GM12878 (cell line): ENCODE results near the gene PRSS57. TPM values are rescaled to one million over a fixed set of nuclear protein-coding genes. Genes with fewer than 3 reads are reported as not detected.

ENCODE experiments used
- ATAC-seq: fragments of 200-7000 bp; cut with Tn5 transposase; 3 replicates; pipeline ENCODE4 v1.9.1; 2020; ENCODE audit warnings: mild to moderate bottlenecking, moderate library complexity
- BruUV-seq: library from RNA; stranded (reverse); fragments of 400-500 nt; replicated peaks from 2 replicates; lab custom pipeline; 2021; lab: Mats Ljungman, UMichigan
- CTCF ChIA-PET: fragments of 300-600 bp; sonication (Branson Sonifier 250); formaldehyde crosslinking; extraction: SDS; loops from one replicate; lab custom pipeline; 2021; ENCODE audit warnings: inconsistent platforms; lab: Yijun Ruan, JAX
- POLR2A ChIA-PET: fragments of 350-600 bp; formaldehyde crosslinking; extraction: SDS; loops from one replicate; lab custom pipeline; 2021; ENCODE audit warnings: inconsistent platforms; lab: Charles Lee
- RAD21 ChIA-PET: fragments of 300-600 bp; sonication (Branson Sonifier 250); formaldehyde crosslinking; loops from one replicate; lab custom pipeline; 2023; ENCODE audit warnings: antibody characterized with exemption; ENCODE audit not compliant: unreplicated experiment; lab: Charles Lee
- SMC1A ChIA-PET: fragments of 300-600 bp; sonication (Branson Sonifier 250); formaldehyde crosslinking; loops from one replicate; lab custom pipeline; 2023; ENCODE audit not compliant: unreplicated experiment, uncharacterized antibody; lab: Charles Lee
- DNase-seq: peaks from one replicate; pipeline ENCODE4 v3.0.0-alpha.2; 2011; ENCODE audit warnings: low read depth, low spot score
- FAIRE-seq: peaks from 3 replicates; lab custom pipeline; 2011; peaks lifted over from hg19 to GRCh38; lab: Jason Lieb, UNC
- H2AFZ ChIP-seq: 2 replicates; pipeline ENCODE4 v1.6.0; 2011; ENCODE audit warnings: low read depth, low read length, control low read depth; ENCODE audit not compliant: control insufficient read depth
- H3K27ac ChIP-seq: 2 replicates; pipeline ENCODE4 v1.5.1; 2011; ENCODE audit warnings: control low read depth; ENCODE audit not compliant: control insufficient read depth, insufficient read depth
- H3K27me3 ChIP-seq, 2 experiments: replicated peaks in 1 of 2; 2 replicates each; pipeline versions ENCODE4 v1.6.0 to v1.6.1; 2011; ENCODE audit warnings: low read length in 1 of 2; ENCODE audit not compliant: control insufficient read depth in 2 of 2, insufficient read depth in 2 of 2
- H3K36me3 ChIP-seq, 2 experiments: 2 replicates each; pipeline ENCODE4 v1.5.1; 2011; ENCODE audit warnings: low read length in 1 of 2; ENCODE audit not compliant: control insufficient read depth in 2 of 2, insufficient read depth in 2 of 2
- H3K4me1 ChIP-seq: 2 replicates; pipeline ENCODE4 v1.6.1; 2011; ENCODE audit warnings: mild to moderate bottlenecking, low read length, moderate library complexity, mixed read lengths; ENCODE audit not compliant: control insufficient read depth, insufficient read depth
- H3K4me2 ChIP-seq: 2 replicates; pipeline ENCODE4 v1.6.0; 2011; ENCODE audit warnings: control low read depth; ENCODE audit not compliant: control insufficient read depth, insufficient read depth
- H3K4me3 ChIP-seq: fragments of 200-600 bp; sonication (generic); 2 replicates; pipeline ENCODE4 v1.5.1; 2016
- H3K79me2 ChIP-seq: 2 replicates; pipeline ENCODE4 v1.6.0; 2011; ENCODE audit warnings: low read length; ENCODE audit not compliant: control insufficient read depth, insufficient read depth
- H3K9ac ChIP-seq: 2 replicates; pipeline ENCODE4 v1.8.0; 2011; ENCODE audit warnings: low read length, control low read depth, mixed read lengths; ENCODE audit not compliant: control insufficient read depth, insufficient read depth
- H3K9me3 ChIP-seq: replicated peaks from 3 replicates; pipeline ENCODE4 v1.5.1; 2011; ENCODE audit warnings: mild to moderate bottlenecking, low read length; ENCODE audit not compliant: control insufficient read depth, insufficient read depth
- H4K20me1 ChIP-seq: 2 replicates; pipeline ENCODE4 v1.6.0; 2011; ENCODE audit not compliant: control insufficient read depth, insufficient read depth
- USF1 ChIP-seq: IDR thresholded peaks from 2 replicates; pipeline ENCODE4 v1.6.1; 2011; ENCODE audit warnings: borderline replicate concordance, low read depth, mild to moderate bottlenecking, moderate library complexity, mixed read lengths, low read length; ENCODE audit not compliant: insufficient read depth; ENCODE audit errors: extremely low read length
- ZBTB40 ChIP-seq: fragments of 450-650 bp; IDR thresholded peaks from 2 replicates; pipeline ENCODE4 v1.6.1; 2016; ENCODE audit warnings: mild to moderate bottlenecking, moderate library complexity, borderline replicate concordance
- ZNF217 ChIP-seq: fragments of 450-650 bp; IDR thresholded peaks from 2 replicates; pipeline ENCODE4 v1.6.1; 2017; ENCODE audit warnings: antibody characterized with exemption, mild to moderate bottlenecking
- WGBS: methylation state at CpG from one replicate; pipeline ENCODE4 v1.1.6; 2016; ENCODE audit warnings: low lambda C conversion rate; ENCODE audit not compliant: insufficient replicate concordance, insufficient coverage; ENCODE audit errors: missing lambda C conversion rate; 5-methylcytosine and 5-hydroxymethylcytosine counted together
- in situ Hi-C: fragments of 300-500 bp; cut with MboI; formaldehyde crosslinking; loops from 9 replicates; pipeline ENCODE4 v1.14.3; 2018; ENCODE audit warnings: mixed read lengths
- intact Hi-C: fragments of 100-400 bp; cut with micrococcal nuclease; formaldehyde crosslinking; loops from one replicate; pipeline ENCODE4 v1.14.2; 2022; ENCODE audit not compliant: unreplicated experiment
- polyA plus RNA-seq, 11 experiments: library from polyadenylated mRNA; depleted of rRNA in 4 of 11; unstranded in 6 of 11; stranded (reverse) in 5 of 11; fragments of >200 nt; fragmentation: Nextera tagmentation in 4 of 11; fragmentation: Illumina TruSeq in 1 of 11; extraction: Ambion mirVana in 4 of 11; extraction: Trizol in 1 of 11; gene quantifications; 1 replicate in 1 of 11; 2 replicates in 10 of 11; pipeline versions ENCODE4 v1.2.1 to v1.2.3, GENCODE V29; 2011 to 2016; ENCODE audit warnings: inconsistent platforms in 2 of 11, missing spikeins in 2 of 11, low read depth in 1 of 11
- total RNA-seq, 4 experiments: library from RNA; depleted of rRNA in 3 of 4; stranded (reverse); fragments of >200 nt in 3 of 4; fragmentation: Illumina TruSeq in 1 of 4; extraction: Trizol in 1 of 4; gene quantifications; 2 replicates each; pipeline versions ENCODE4 v1.2.1 to v1.2.3, GENCODE V29; 2013 to 2021

Gene PRSS57
- total and polyA plus RNA-seq, 10 of the 15 experiments (the other 5 are each of a cell fraction or from before 2014, with no cell fraction given), result not detected

- DNase-seq (no peak), FAIRE-seq (no peak), ATAC-seq (no peak)
- RAD21 ChIA-PET, result no interaction called here
- H2AFZ ChIP-seq, result no peak overlapping the region
- H3K27me3 ChIP-seq, result no peaks in the 10 kb centered on the region; a peak in 1 of 4 replicates
- no peak overlapping the region for H3K4me3 ChIP-seq
- POLR2A ChIA-PET, result no interaction called here
- in situ Hi-C loops (no loop called here), intact Hi-C loops (no loop called here)
- no peak overlapping the region for H3K4me2 ChIP-seq
- TF ChIP-seq ZBTB40 (no peak), USF1 (no peak), ZNF217 (no peak)
- 51% methylated on average over 17 of the region's 17 CpGs for WGBS
- no peak overlapping the region for H3K9ac ChIP-seq
- no peaks in the 10 kb centered on the region for H3K4me1 ChIP-seq
- CTCF ChIA-PET, result no interaction called here
- H3K9me3 ChIP-seq, result no peaks in the 10 kb centered on the region
- H3K27ac ChIP-seq, result no peak overlapping the region
- no peaks in the 10 kb centered on the region for H4K20me1 ChIP-seq
- no peaks in the 10 kb centered on the region for H3K36me3 ChIP-seq
- no peaks in the 10 kb centered on the region for H3K79me2 ChIP-seq
- SMC1A ChIA-PET, result no interaction called here
- BruUV-seq, result no TSS peak
Measured at GRCh38 chr19:688992-689391, 6.3 kb downstream of the PRSS57 start.
